Measurements from ENCODE around the gene ZNF709. TPM values are rescaled to one million over a fixed set of nuclear protein-coding genes. Genes with fewer than 3 reads are reported as not detected.
"Not testable (repeated sequence)": the region's sequence is repeated elsewhere in the genome, so short reads cannot be mapped to it uniquely, and the experiment has no call there.

Gene ZNF709
- total RNA-seq, 2 donors from 2014 or later = 1.4 to 3.5 TPM

- ATAC-seq (ENCODE audit: insufficient number of reproducible peaks, low FRiP score, low read depth) (no peak), DNase-seq (ENCODE audit: low spot score) (no peak)
- Histone ChIP-seq H3K27me3 (replicated peaks; ENCODE audit: insufficient read depth) (no peaks in the 10 kb centered on the region), H3K4me1 (ENCODE audit: control insufficient read depth in 1 of 2, low read depth in 2 of 2) (peaks cover 0 to 12% of the 10 kb centered on the region in 2 donors), H3K27ac (peak overlapping the region in 1 of 2 donors; percentile 16), H3K36me3 (no peaks in the 10 kb centered on the region), H3K4me3 (no peak overlapping the region), H3K9me3 (no peaks in the 10 kb centered on the region)
- no peak for TF ChIP-seq CTCF (IDR thresholded peaks at IDR 0.05)
Measured at GRCh38 chr19:12497032-12497431, 12.4 kb upstream of the ZNF709 start.

DNA sequence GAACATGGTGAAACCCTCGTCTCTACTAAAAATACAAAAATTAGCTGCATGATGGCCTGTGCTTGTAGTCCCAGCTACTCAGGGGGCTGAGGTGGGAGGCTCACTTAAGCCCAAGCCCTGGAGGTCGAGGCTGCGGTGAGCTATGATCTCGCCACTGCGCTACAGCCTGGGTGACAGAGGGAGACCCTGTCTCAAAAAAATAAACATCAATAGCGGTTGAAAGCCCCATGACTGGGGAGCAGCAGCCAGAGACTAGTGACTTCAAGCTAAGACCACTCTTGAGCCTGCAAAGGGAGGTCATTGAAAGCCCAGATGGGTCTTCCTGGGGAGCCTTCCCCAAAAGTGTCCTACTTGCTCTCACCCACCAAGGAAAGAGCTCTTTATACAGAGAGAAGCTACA, 11.9 kb upstream of the ZNF709 start:
- H3K4me1 ChIP-seq (ENCODE audit: control insufficient read depth in 1 of 2, low read depth in 2 of 2) = peaks cover 0 to 12% of the 10 kb centered on the region in 2 donors
- no peaks in the 10 kb centered on the region for H3K27me3 ChIP-seq (replicated peaks; ENCODE audit: insufficient read depth)
- no peak for ATAC-seq (ENCODE audit: insufficient number of reproducible peaks, low FRiP score, low read depth)
- H3K36me3 ChIP-seq = no peaks in the 10 kb centered on the region
- no peak for TF ChIP-seq CTCF (IDR thresholded peaks at IDR 0.05)
- no peak for DNase-seq (ENCODE audit: low spot score)
- H3K4me3 ChIP-seq = no peak overlapping the region
- H3K27ac ChIP-seq = peak overlapping the region in 1 of 2 donors; percentile 16
- H3K9me3 ChIP-seq = no peaks in the 10 kb centered on the region

- peaks cover 0 to 12% of the 10 kb centered on the region in 2 donors for H3K4me1 ChIP-seq (ENCODE audit: control insufficient read depth in 1 of 2, low read depth in 2 of 2)
- DNase-seq (ENCODE audit: low spot score) (peak; percentile 88), ATAC-seq (ENCODE audit: insufficient number of reproducible peaks, low FRiP score, low read depth) (peak; percentile 94)
- no peaks in the 10 kb centered on the region for H3K9me3 ChIP-seq
- TF ChIP-seq CTCF (IDR thresholded peaks at IDR 0.05) = peak; percentile 34
- H3K27ac ChIP-seq = peak overlapping the region; percentile 80 to 81
- no peaks in the 10 kb centered on the region for H3K27me3 ChIP-seq (replicated peaks; ENCODE audit: insufficient read depth)
- H3K36me3 ChIP-seq = no peaks in the 10 kb centered on the region
- peak overlapping the region; percentile 78 for H3K4me3 ChIP-seq
Measured at GRCh38 chr19:12495002-12495802, 10.6 kb upstream of the ZNF709 start.

DNA sequence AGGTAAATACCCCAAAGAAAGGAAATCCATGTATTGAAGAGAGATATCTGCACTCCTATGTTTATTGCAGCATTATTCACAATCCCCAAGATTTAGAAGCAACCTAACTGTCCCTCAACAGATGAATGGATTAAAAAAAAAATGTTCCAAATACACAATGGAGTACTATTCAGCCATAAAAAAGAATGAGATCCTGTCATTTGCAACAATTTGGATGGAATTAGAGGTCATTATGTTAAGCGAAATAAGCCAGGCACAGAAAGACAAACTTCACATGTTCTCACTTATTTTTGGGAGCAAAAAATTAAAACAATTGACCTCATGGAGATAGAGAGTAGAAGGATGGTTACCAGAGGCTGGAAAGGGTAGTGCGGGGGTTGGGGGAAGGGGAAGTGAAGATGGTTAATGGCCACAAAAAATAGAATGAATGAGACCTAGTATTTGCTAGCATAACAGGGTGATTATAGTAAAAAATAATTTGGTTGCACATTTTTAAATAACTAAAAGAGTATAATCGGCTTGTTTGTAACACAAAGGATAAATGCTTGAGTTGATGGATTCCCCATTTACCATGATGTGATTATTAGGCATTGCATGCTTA, 9.7 kb upstream of the ZNF709 start:
- no peaks in the 10 kb centered on the region for H3K36me3 ChIP-seq
- no peaks in the 10 kb centered on the region for H3K9me3 ChIP-seq
- H3K4me1 ChIP-seq (ENCODE audit: control insufficient read depth in 1 of 2, low read depth in 2 of 2) = peaks cover 0 to 12% of the 10 kb centered on the region in 2 donors
- no peaks in the 10 kb centered on the region for H3K27me3 ChIP-seq (replicated peaks; ENCODE audit: insufficient read depth)
- H3K4me3 ChIP-seq = peak overlapping the region; percentile 78
- ATAC-seq (ENCODE audit: insufficient number of reproducible peaks, low FRiP score, low read depth) (no peak), DNase-seq (ENCODE audit: low spot score) (no peak)
- peak; percentile 10 for TF ChIP-seq CTCF (IDR thresholded peaks at IDR 0.05)
- H3K27ac ChIP-seq = peak overlapping the region in 1 of 2 donors; percentile 80

- H3K9me3 ChIP-seq; H3K27me3 ChIP-seq (replicated peaks; ENCODE audit: insufficient read depth); H3K4me3 ChIP-seq; ATAC-seq (ENCODE audit: insufficient number of reproducible peaks, low FRiP score, low read depth); DNase-seq (ENCODE audit: low spot score); H3K36me3 ChIP-seq; H3K27ac ChIP-seq: not testable (repeated sequence)
- H3K4me1 ChIP-seq (ENCODE audit: control insufficient read depth in 1 of 2, low read depth in 2 of 2) = peaks cover 7 to 15% of the 10 kb centered on the region in 2 donors
Measured at GRCh38 chr19:12486265-12486783, 1.7 kb upstream of the ZNF709 start.
